ENCODE results near the gene RAB6B. TPM values are rescaled to one million over a fixed set of nuclear protein-coding genes. Genes with fewer than 3 reads are reported as not detected.

Gene RAB6B
- total RNA-seq, 6 experiments from 2014 or later = 1.6 to 5.4 (median 2.1) TPM

GRCh38 chr3:133851931-133852330 lies 43.8 kb downstream of the RAB6B start:
- no peaks in the 10 kb centered on the region for H3K9me3 Mint-ChIP-seq
- H3K4me1 Mint-ChIP-seq (ENCODE audit: low read depth) = peaks cover 15% of the 10 kb centered on the region
- no peaks in the 10 kb centered on the region for H3K36me3 Mint-ChIP-seq (ENCODE audit: low read depth)
- peaks cover 10% of the 10 kb centered on the region for H3K27me3 Mint-ChIP-seq (ENCODE audit: insufficient read depth)
- no peak overlapping the region for H3K4me3 Mint-ChIP-seq
- no peak for TF ChIP-seq CTCF (IDR thresholded peaks at IDR 0.05)
- H3K27ac Mint-ChIP-seq = no peak overlapping the region
- no peak for DNase-seq

- H3K27ac Mint-ChIP-seq = no peak overlapping the region
- no peaks in the 10 kb centered on the region for H3K36me3 Mint-ChIP-seq (ENCODE audit: low read depth)
- no peak for DNase-seq
- no peak for TF ChIP-seq CTCF (IDR thresholded peaks at IDR 0.05)
- H3K9me3 Mint-ChIP-seq = no peaks in the 10 kb centered on the region
- H3K27me3 Mint-ChIP-seq (ENCODE audit: insufficient read depth) = peaks cover 10% of the 10 kb centered on the region
- peaks cover 11% of the 10 kb centered on the region for H3K4me1 Mint-ChIP-seq (ENCODE audit: low read depth)
- H3K4me3 Mint-ChIP-seq = no peak overlapping the region
Measured at GRCh38 chr3:133851266-133851906, 44.3 kb downstream of the RAB6B start.

DNA sequence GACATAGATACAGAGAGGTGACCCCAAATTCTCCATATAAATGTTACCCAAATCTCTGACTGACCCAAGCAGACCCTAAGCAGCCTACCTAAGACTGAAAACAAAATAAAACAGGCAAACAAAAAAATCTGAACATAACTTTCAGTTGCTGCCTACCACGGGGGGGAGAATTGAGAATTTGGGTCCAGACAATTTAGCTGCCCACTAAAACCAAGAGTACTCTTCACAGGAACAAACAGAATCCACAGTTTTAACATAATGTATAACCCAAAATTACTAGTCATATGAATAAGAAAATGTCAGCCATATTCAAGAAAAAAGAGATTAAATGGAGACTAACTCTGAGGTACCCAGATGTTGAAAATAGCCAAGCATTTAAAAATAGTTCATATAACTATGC lies 45.6 kb downstream of the RAB6B start:
- TF ChIP-seq CTCF (IDR thresholded peaks at IDR 0.05) = no peak
- Mint-ChIP-seq H3K27me3 (ENCODE audit: insufficient read depth) (peaks cover 11% of the 10 kb centered on the region), H3K36me3 (ENCODE audit: low read depth) (no peaks in the 10 kb centered on the region), H3K9me3 (no peaks in the 10 kb centered on the region), H3K4me3 (no peak overlapping the region), H3K27ac (no peak overlapping the region), H3K4me1 (ENCODE audit: low read depth) (no peaks in the 10 kb centered on the region)
- no peak for DNase-seq

- Mint-ChIP-seq H3K36me3 (ENCODE audit: low read depth) (no peaks in the 10 kb centered on the region), H3K4me3 (no peak overlapping the region), H3K4me1 (ENCODE audit: low read depth) (peaks cover under 1% of the 10 kb centered on the region; the same call in 1 of the 2 replicates), H3K9me3 (no peaks in the 10 kb centered on the region), H3K27ac (no peak overlapping the region), H3K27me3 (ENCODE audit: insufficient read depth) (peaks cover 11% of the 10 kb centered on the region)
- no peak for DNase-seq
- no peak for TF ChIP-seq CTCF (IDR thresholded peaks at IDR 0.05)
Measured at GRCh38 chr3:133849346-133849745, 46.3 kb downstream of the RAB6B start.

- peaks cover 13% of the 10 kb centered on the region for H3K27me3 Mint-ChIP-seq (ENCODE audit: insufficient read depth)
- H3K4me3 Mint-ChIP-seq = no peak overlapping the region
- no peak for DNase-seq
- peaks cover 9% of the 10 kb centered on the region; the same call in 1 of the 2 replicates for H3K4me1 Mint-ChIP-seq (ENCODE audit: low read depth)
- no peak overlapping the region for H3K27ac Mint-ChIP-seq
- no peaks in the 10 kb centered on the region for H3K9me3 Mint-ChIP-seq
- H3K36me3 Mint-ChIP-seq (ENCODE audit: low read depth) = no peaks in the 10 kb centered on the region
- TF ChIP-seq CTCF (IDR thresholded peaks at IDR 0.05) = no peak
Measured at GRCh38 chr3:133845127-133845526, 50.6 kb downstream of the RAB6B start.

Data from HFFc6 (cell line).